Measurements from ENCODE around the gene CPEB2.

- TF ChIP-seq CTCF (IDR thresholded peaks at IDR 0.05 in 8 of 11, conservative IDR thresholded peaks at IDR 0.05 in 3 of 11) (no peak), POLR2A (IDR thresholded peaks at IDR 0.05) (no peak)
These were observed 38.7 kb downstream of the CPEB2 start for GRCh38 chr4:15040916-15041463.
